GM18526 (cell line): ENCODE measurements around the gene SUSD2.

Experiments
- POLR2A ChIP-seq: IDR thresholded peaks from 3 replicates; pipeline ENCODE4 v1.6.1; 2011; ENCODE audit not compliant: insufficient read length; ENCODE audit errors: extremely low read depth

SUSD2 gene

GRCh38 chr22:24162436-24162835 is 18.9 kb upstream of the SUSD2 start:
- TF ChIP-seq POLR2A: no peak

GRCh38 chr22:24164243-24164642 is 17.0 kb upstream of the SUSD2 start:
- TF ChIP-seq POLR2A: no peak

- no peak for TF ChIP-seq POLR2A
These were observed 16.3 kb upstream of the SUSD2 start for GRCh38 chr22:24164940-24165339.

GRCh38 chr22:24165673-24166072 is 15.6 kb upstream of the SUSD2 start:
- no peak for TF ChIP-seq POLR2A

GRCh38 chr22:24166811-24167210 is 14.5 kb upstream of the SUSD2 start:
- no peak for TF ChIP-seq POLR2A

GRCh38 chr22:24169439-24170058 is 11.7 kb upstream of the SUSD2 start:
- no peak for TF ChIP-seq POLR2A

GRCh38 chr22:24170188-24170587 is 11.1 kb upstream of the SUSD2 start:
- no peak for TF ChIP-seq POLR2A

GRCh38 chr22:24170632-24171031 is 10.7 kb upstream of the SUSD2 start:
- no peak for TF ChIP-seq POLR2A

GRCh38 chr22:24171822-24172221 is 9.5 kb upstream of the SUSD2 start:
- no peak for TF ChIP-seq POLR2A

GRCh38 chr22:24175160-24175808 is 6.0 kb upstream of the SUSD2 start:
- TF ChIP-seq POLR2A: no peak

- no peak for TF ChIP-seq POLR2A
These were observed 5.2 kb upstream of the SUSD2 start for GRCh38 chr22:24176040-24176439.

GRCh38 chr22:24176630-24177029 is 4.7 kb upstream of the SUSD2 start:
- no peak for TF ChIP-seq POLR2A

GRCh38 chr22:24177045-24177444 is 4.2 kb upstream of the SUSD2 start:
- no peak for TF ChIP-seq POLR2A

GRCh38 chr22:24177456-24177855 is 3.8 kb upstream of the SUSD2 start:
- no peak for TF ChIP-seq POLR2A

- TF ChIP-seq POLR2A: no peak
These were observed 3.3 kb upstream of the SUSD2 start for GRCh38 chr22:24178021-24178431.

- TF ChIP-seq POLR2A: no peak
These were observed 2.5 kb upstream of the SUSD2 start for GRCh38 chr22:24178502-24179440.

GRCh38 chr22:24179478-24180210 is 1.6 kb upstream of the SUSD2 start:
- no peak for TF ChIP-seq POLR2A
